Endodermal cell (in vitro differentiated cells): ENCODE data around the gene ZNF385D. TPM values are rescaled to one million over a fixed set of nuclear protein-coding genes. Genes with fewer than 3 reads are reported as not detected.

Experiments used
- DNase-seq: peaks from one replicate; pipeline ENCODE4 v3.0.0-alpha.2; 2017
- H3K27ac ChIP-seq: 2 replicates; pipeline ENCODE4 v1.5.1; 2013; ENCODE audit warnings: mild to moderate bottlenecking, low read depth, low read length, moderate library complexity
- H3K27me3 ChIP-seq: 2 replicates; pipeline ENCODE4 v1.6.1; 2013; ENCODE audit warnings: mild to moderate bottlenecking, low read length, moderate library complexity; ENCODE audit not compliant: insufficient read depth, control insufficient read depth, poor library complexity, severe bottlenecking
- H3K36me3 ChIP-seq: 2 replicates; pipeline ENCODE4 v1.7.0; 2013; ENCODE audit warnings: mild to moderate bottlenecking, low read length, moderate library complexity; ENCODE audit not compliant: control insufficient read depth, insufficient read depth
- H3K4me1 ChIP-seq: one replicate; pipeline ENCODE4 v1.7.0; 2013; ENCODE audit warnings: low read length; ENCODE audit not compliant: control insufficient read depth, insufficient read depth
- H3K4me3 ChIP-seq: 2 replicates; pipeline ENCODE4 v1.5.1; 2013; ENCODE audit warnings: mild to moderate bottlenecking, low read length, moderate library complexity
- H3K9ac ChIP-seq: 2 replicates; pipeline ENCODE4 v1.6.1; 2013; ENCODE audit warnings: mild to moderate bottlenecking, low read length, moderate library complexity; ENCODE audit not compliant: poor library complexity, severe bottlenecking; ENCODE audit errors: extremely low read depth
- H3K9me3 ChIP-seq: 2 replicates; pipeline ENCODE4 v1.6.1; 2013; ENCODE audit warnings: mild to moderate bottlenecking, low read length, moderate library complexity; ENCODE audit not compliant: control insufficient read depth
- H3K27ac Mint-ChIP-seq: 2 replicates; pipeline ENCODE4 v1.8.0; 2020; ENCODE audit warnings: mixed read lengths
- H3K27me3 Mint-ChIP-seq: 2 replicates; pipeline ENCODE4 v1.8.0; 2021; ENCODE audit warnings: mild to moderate bottlenecking, mixed read lengths; ENCODE audit not compliant: insufficient read depth
- H3K36me3 Mint-ChIP-seq: 2 replicates; pipeline ENCODE4 v1.8.0; 2020; ENCODE audit warnings: low read depth, mixed read lengths
- H3K4me1 Mint-ChIP-seq: 2 replicates; pipeline ENCODE4 v1.8.0; 2020; ENCODE audit warnings: mixed read lengths
- H3K4me3 Mint-ChIP-seq: 2 replicates; pipeline ENCODE4 v1.8.0; 2020; ENCODE audit warnings: mild to moderate bottlenecking, moderate library complexity, mixed read lengths
- H3K9me3 Mint-ChIP-seq: 2 replicates; pipeline ENCODE4 v1.8.0; 2020; ENCODE audit warnings: mild to moderate bottlenecking, mixed read lengths
- WGBS, 2 experiments: methylation state at CpG; one replicate each; pipeline versions ENCODE4 v1.1.5 to v1.1.7; 2013; ENCODE audit warnings: missing lambda C conversion rate in 2 of 2, mixed read lengths in 1 of 2; ENCODE audit not compliant: insufficient coverage in 1 of 2, insufficient read length in 1 of 2; 5-methylcytosine and 5-hydroxymethylcytosine counted together
- total RNA-seq, 2 donors: library from RNA; stranded (reverse); fragmentation: NEBNext Ultra II Directional in 1 of 2; extraction: Animal tissue kit (Norgen Biotek cat#: 25700) in 1 of 2; gene quantifications; 2 replicates in 1 of 2; 3 replicates in 1 of 2; pipeline ENCODE4 v1.2.1, GENCODE V29; 2021
- TF ChIP-seq, protein P1 (sequence below): fragments of 200-600 bp; sonication (generic); conservative IDR thresholded peaks from 2 replicates; pipeline ENCODE4 v1.5.0; 2021; ENCODE audit warnings: antibody characterized with exemption, mild to moderate bottlenecking

The ZNF385D gene
- total RNA-seq, 2 donors from 2014 or later, result 1.1 to 3.7 TPM

DNA sequence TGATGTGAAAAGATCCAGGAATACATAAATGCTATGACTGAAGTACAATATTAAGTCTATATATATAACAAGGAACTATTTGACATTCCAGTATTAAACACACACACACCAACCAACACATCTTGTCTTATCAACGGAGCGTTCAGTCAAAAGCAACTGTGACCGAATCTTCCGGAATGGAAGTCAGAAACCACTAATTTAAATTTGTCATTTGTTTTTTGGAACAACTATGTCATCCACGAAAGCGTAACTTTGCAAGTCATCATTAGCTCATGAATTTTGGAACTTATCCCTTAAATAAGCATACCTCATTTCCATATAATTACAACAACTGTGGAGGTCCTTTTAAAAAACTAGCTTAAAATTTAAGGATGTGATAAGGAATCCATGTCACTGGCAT is 5.0 kb downstream of the ZNF385D start:
- H3K9me3 ChIP-seq, result peaks cover 11% of the 10 kb centered on the region
- peaks cover 11% of the 10 kb centered on the region for H3K4me1 Mint-ChIP-seq
- H3K27ac Mint-ChIP-seq, result no peak overlapping the region
- no peak overlapping the region for H3K27ac ChIP-seq
- H3K9ac ChIP-seq, result no peak overlapping the region
- H3K4me3 Mint-ChIP-seq, result no peak overlapping the region
- H3K36me3 Mint-ChIP-seq, result no peaks in the 10 kb centered on the region
- TF ChIP-seq, protein P1, sequence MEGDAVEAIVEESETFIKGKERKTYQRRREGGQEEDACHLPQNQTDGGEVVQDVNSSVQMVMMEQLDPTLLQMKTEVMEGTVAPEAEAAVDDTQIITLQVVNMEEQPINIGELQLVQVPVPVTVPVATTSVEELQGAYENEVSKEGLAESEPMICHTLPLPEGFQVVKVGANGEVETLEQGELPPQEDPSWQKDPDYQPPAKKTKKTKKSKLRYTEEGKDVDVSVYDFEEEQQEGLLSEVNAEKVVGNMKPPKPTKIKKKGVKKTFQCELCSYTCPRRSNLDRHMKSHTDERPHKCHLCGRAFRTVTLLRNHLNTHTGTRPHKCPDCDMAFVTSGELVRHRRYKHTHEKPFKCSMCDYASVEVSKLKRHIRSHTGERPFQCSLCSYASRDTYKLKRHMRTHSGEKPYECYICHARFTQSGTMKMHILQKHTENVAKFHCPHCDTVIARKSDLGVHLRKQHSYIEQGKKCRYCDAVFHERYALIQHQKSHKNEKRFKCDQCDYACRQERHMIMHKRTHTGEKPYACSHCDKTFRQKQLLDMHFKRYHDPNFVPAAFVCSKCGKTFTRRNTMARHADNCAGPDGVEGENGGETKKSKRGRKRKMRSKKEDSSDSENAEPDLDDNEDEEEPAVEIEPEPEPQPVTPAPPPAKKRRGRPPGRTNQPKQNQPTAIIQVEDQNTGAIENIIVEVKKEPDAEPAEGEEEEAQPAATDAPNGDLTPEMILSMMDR, result no peak
- no peak for DNase-seq
- H3K9me3 Mint-ChIP-seq, result peaks cover 6% of the 10 kb centered on the region
- WGBS, 2 experiments, result 77 to 98% methylated on average over 2 to 6 of the region's 6 CpGs
- H3K27me3 Mint-ChIP-seq, result peaks cover 31% of the 10 kb centered on the region
- H3K36me3 ChIP-seq, result no peaks in the 10 kb centered on the region
- peaks cover 19% of the 10 kb centered on the region for H3K27me3 ChIP-seq
- H3K4me1 ChIP-seq, result no peaks in the 10 kb centered on the region
- no peak overlapping the region for H3K4me3 ChIP-seq

DNA sequence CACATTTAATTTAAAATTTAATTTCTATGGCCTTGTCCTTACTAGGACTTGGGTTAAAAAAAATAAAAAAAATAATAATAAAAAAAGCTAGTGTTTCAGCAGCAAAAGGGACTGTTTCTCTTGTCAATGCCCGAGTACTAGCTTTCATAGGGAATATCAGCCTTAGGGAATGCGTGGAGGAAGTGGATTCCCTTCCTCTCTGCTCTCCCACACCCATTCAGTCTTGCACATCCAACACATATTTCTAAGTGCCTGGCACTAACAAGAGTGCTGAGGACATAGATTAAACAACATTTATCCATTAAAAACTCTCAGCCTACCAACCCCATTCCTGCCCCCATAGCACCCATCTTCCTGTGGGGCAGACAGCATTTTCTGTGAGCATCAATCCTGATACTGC is 6.2 kb downstream of the ZNF385D start:
- H3K36me3 ChIP-seq, result no peaks in the 10 kb centered on the region
- H3K27ac Mint-ChIP-seq, result no peak overlapping the region
- H3K27ac ChIP-seq, result no peak overlapping the region
- 95% methylated on average over 2 of the region's 2 CpGs for WGBS, 2 experiments
- peaks cover 6% of the 10 kb centered on the region for H3K9me3 Mint-ChIP-seq
- no peak overlapping the region for H3K9ac ChIP-seq
- TF ChIP-seq, protein P1, result no peak
- H3K36me3 Mint-ChIP-seq, result no peaks in the 10 kb centered on the region
- peaks cover 22% of the 10 kb centered on the region for H3K27me3 Mint-ChIP-seq
- H3K27me3 ChIP-seq, result peaks cover 9% of the 10 kb centered on the region
- H3K4me1 ChIP-seq, result no peaks in the 10 kb centered on the region
- no peak overlapping the region for H3K4me3 Mint-ChIP-seq
- no peaks in the 10 kb centered on the region for H3K4me1 Mint-ChIP-seq
- H3K4me3 ChIP-seq, result no peak overlapping the region
- peaks cover 11% of the 10 kb centered on the region for H3K9me3 ChIP-seq
- DNase-seq, result no peak

DNA sequence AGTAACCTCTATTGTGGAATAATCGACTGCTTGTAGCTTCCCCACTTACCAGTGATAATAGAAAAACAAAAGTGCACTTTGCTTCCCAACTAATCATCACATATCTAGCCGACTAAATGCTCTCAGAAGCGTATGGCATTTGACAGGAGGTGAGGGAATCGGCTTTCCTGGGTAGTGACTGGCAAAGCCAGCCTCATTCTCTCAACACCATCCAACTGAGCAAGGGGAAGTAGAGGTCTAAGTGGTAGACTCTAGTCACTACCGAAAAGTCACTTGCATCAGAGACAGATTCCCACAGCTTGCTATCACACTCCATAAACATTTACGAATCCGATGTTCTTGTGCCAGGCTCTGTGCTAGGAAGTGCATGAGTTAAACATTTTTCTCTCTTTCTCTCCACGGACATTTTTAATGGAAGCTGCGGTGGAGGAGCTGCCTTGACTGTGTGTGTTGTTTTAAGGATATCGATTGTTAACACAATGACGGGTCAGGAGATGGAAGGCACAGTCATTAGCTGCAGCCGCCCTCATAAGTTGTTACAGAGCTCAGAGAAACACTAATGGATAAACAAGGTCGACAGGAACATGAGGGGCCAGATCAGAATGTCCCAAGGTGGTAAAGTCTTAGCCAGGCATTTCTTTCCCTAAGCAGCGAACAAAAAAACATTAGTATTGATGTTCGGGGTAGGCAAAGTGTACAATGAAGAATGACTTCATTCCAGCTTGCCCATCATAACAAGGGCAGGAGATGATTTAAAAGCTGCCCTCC is 11.9 kb downstream of the ZNF385D start:
- Histone ChIP-seq H3K4me3 (no peak overlapping the region), H3K27me3 (no peaks in the 10 kb centered on the region), H3K4me1 (no peaks in the 10 kb centered on the region), H3K9ac (no peak overlapping the region), H3K9me3 (peaks cover 11% of the 10 kb centered on the region), H3K27ac (no peak overlapping the region), H3K36me3 (no peaks in the 10 kb centered on the region)
- WGBS, 2 experiments, result 95% methylated on average over 7 to 15 of the region's 15 CpGs
- Mint-ChIP-seq H3K4me1 (no peaks in the 10 kb centered on the region), H3K36me3 (no peaks in the 10 kb centered on the region), H3K4me3 (no peak overlapping the region), H3K27ac (no peak overlapping the region), H3K9me3 (peaks cover 6% of the 10 kb centered on the region), H3K27me3 (peaks cover 10% of the 10 kb centered on the region)
- DNase-seq, result no peak
- TF ChIP-seq, protein P1, result no peak
